ENCODE results near the gene FASTK. TPM values are rescaled to one million over a fixed set of nuclear protein-coding genes. Genes with fewer than 3 reads are reported as not detected.

FASTK gene
- total RNA-seq, 1 donor from 2014 or later: 56.1 TPM

DNA sequence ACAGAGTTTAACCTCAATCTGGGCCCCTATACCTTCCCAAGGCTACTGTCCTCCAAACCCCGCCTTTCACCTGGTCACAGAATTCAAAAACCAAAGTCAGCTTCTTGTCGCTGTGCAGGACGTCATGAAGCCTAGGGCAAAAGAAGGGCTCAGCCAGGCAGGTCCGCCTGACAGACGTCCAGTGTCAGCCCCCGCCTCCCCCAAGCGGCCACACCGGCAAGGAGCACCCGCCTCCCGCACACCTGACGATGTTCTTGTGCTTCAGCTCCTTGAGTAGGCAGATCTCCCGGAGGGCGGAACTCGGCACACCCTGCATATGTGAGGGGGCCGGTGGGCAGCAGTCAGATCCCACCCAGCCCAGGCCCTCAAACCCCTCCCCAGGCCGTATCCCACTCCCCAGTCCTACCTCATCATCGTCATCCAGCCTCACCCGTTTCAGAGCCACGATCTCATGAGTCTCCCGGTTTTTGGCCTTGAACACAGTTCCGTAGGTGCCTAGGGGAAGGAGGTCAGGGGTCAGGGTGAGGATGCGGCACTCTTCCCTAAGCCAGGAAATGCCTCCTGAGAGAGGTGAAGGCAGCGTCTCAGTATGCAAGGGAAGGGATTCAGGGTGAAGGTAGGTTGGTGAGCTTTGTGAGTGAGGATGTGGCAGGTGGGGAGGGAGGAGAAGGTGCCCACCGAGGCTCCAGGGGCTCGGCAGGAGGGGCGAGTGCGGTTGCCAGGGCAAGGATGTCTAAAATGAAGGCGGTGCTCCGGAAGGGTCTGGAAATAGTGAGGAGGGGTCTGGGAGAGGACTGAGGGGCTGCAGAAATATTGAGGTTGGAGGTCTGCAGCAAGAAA, 23.7 kb downstream of the FASTK start:
- Mint-ChIP-seq H3K36me3 (ENCODE audit: low read depth, unreplicated experiment) (peaks cover 18% of the 10 kb centered on the region), H3K9me3 (ENCODE audit: unreplicated experiment) (peaks cover 1% of the 10 kb centered on the region), H3K4me3 (ENCODE audit: unreplicated experiment) (peak overlapping the region; percentile 94), H3K27ac (ENCODE audit: unreplicated experiment) (peak overlapping the region; percentile 87), H3K27me3 (ENCODE audit: low read depth, unreplicated experiment) (peaks cover 10% of the 10 kb centered on the region), H3K4me1 (ENCODE audit: low read depth, unreplicated experiment) (peaks cover 29% of the 10 kb centered on the region)
- H3K4me3 ChIP-seq (ENCODE audit: insufficient read depth, low read depth, low read length): peak overlapping the region; percentile 80
- peaks cover 36% of the 10 kb centered on the region for H3K4me1 ChIP-seq (ENCODE audit: insufficient read depth, low read length)
- DNase-seq (ENCODE audit: low read depth) (no peak), FAIRE-seq (no peak)
- no peaks in the 10 kb centered on the region for H3K27me3 ChIP-seq (ENCODE audit: insufficient read depth, low read length)
- peaks cover 22% of the 10 kb centered on the region for H3K79me2 ChIP-seq (ENCODE audit: insufficient read depth, low read length)
- H3K27ac ChIP-seq (ENCODE audit: low read depth, low read length): no peak overlapping the region
- TF ChIP-seq EZH2 (IDR thresholded peaks at IDR 0.05; ENCODE audit: insufficient read depth, low read length): no peak
- TF ChIP-seq, protein P1, sequence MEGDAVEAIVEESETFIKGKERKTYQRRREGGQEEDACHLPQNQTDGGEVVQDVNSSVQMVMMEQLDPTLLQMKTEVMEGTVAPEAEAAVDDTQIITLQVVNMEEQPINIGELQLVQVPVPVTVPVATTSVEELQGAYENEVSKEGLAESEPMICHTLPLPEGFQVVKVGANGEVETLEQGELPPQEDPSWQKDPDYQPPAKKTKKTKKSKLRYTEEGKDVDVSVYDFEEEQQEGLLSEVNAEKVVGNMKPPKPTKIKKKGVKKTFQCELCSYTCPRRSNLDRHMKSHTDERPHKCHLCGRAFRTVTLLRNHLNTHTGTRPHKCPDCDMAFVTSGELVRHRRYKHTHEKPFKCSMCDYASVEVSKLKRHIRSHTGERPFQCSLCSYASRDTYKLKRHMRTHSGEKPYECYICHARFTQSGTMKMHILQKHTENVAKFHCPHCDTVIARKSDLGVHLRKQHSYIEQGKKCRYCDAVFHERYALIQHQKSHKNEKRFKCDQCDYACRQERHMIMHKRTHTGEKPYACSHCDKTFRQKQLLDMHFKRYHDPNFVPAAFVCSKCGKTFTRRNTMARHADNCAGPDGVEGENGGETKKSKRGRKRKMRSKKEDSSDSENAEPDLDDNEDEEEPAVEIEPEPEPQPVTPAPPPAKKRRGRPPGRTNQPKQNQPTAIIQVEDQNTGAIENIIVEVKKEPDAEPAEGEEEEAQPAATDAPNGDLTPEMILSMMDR (IDR thresholded peaks at IDR 0.05; ENCODE audit: insufficient read depth, low read depth, low read length): no peak
- no peaks in the 10 kb centered on the region for H3K9me3 ChIP-seq (ENCODE audit: insufficient read depth, low read depth, low read length)
- peak overlapping the region; percentile 91 for H3K4me2 ChIP-seq (ENCODE audit: low read length)
- peak overlapping the region; percentile 65 for H3K9ac ChIP-seq (ENCODE audit: low read length)
- H4K20me1 ChIP-seq (ENCODE audit: insufficient read depth, low read length): peaks cover 35% of the 10 kb centered on the region
- peak overlapping the region; percentile 83 for H2AFZ ChIP-seq (ENCODE audit: low read depth, low read length)
- no peaks in the 10 kb centered on the region for H3K36me3 ChIP-seq (ENCODE audit: insufficient read depth, low read length)

DNA sequence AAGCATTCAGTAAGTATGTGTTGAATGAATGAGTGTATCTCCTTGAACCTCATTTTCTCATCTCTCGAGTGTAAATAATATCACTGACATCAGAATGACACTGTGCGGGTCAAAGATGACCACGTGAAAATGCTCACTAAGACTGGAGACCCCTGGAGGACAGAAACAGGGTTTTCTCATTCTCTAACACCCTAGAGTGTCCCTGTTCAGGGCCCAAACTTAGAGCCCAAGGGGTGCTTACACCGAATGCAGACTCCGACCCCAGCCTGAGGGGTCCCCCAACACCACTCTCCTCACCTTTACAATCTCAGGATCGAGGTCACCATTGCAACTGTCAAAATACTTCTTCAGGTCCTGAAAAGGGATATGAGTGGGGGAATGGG, 24.3 kb downstream of the FASTK start:
- no peak overlapping the region for H3K9ac ChIP-seq (ENCODE audit: low read length)
- peaks cover 18% of the 10 kb centered on the region for H3K36me3 Mint-ChIP-seq (ENCODE audit: low read depth, unreplicated experiment)
- H3K4me1 Mint-ChIP-seq (ENCODE audit: low read depth, unreplicated experiment): peaks cover 23% of the 10 kb centered on the region
- H3K79me2 ChIP-seq (ENCODE audit: insufficient read depth, low read length): peaks cover 16% of the 10 kb centered on the region
- no peak overlapping the region for H2AFZ ChIP-seq (ENCODE audit: low read depth, low read length)
- DNase-seq (ENCODE audit: low read depth): no peak
- peak overlapping the region; percentile 94 for H3K4me3 Mint-ChIP-seq (ENCODE audit: unreplicated experiment)
- no peaks in the 10 kb centered on the region for H3K36me3 ChIP-seq (ENCODE audit: insufficient read depth, low read length)
- peaks cover 10% of the 10 kb centered on the region for H3K27me3 Mint-ChIP-seq (ENCODE audit: low read depth, unreplicated experiment)
- H3K27me3 ChIP-seq (ENCODE audit: insufficient read depth, low read length): no peaks in the 10 kb centered on the region
- TF ChIP-seq EZH2 (IDR thresholded peaks at IDR 0.05; ENCODE audit: insufficient read depth, low read length): no peak
- TF ChIP-seq, protein P1 (IDR thresholded peaks at IDR 0.05; ENCODE audit: insufficient read depth, low read depth, low read length): no peak
- H3K4me1 ChIP-seq (ENCODE audit: insufficient read depth, low read length): peaks cover 30% of the 10 kb centered on the region
- H4K20me1 ChIP-seq (ENCODE audit: insufficient read depth, low read length): peaks cover 32% of the 10 kb centered on the region
- FAIRE-seq: no peak
- no peak overlapping the region for H3K27ac ChIP-seq (ENCODE audit: low read depth, low read length)
- H3K27ac Mint-ChIP-seq (ENCODE audit: unreplicated experiment): peak overlapping the region; percentile 87
- peak overlapping the region; percentile 91 for H3K4me2 ChIP-seq (ENCODE audit: low read length)
- H3K9me3 ChIP-seq (ENCODE audit: insufficient read depth, low read depth, low read length): no peaks in the 10 kb centered on the region
- peaks cover 1% of the 10 kb centered on the region for H3K9me3 Mint-ChIP-seq (ENCODE audit: unreplicated experiment)
- H3K4me3 ChIP-seq (ENCODE audit: insufficient read depth, low read depth, low read length): no peak overlapping the region

DNA sequence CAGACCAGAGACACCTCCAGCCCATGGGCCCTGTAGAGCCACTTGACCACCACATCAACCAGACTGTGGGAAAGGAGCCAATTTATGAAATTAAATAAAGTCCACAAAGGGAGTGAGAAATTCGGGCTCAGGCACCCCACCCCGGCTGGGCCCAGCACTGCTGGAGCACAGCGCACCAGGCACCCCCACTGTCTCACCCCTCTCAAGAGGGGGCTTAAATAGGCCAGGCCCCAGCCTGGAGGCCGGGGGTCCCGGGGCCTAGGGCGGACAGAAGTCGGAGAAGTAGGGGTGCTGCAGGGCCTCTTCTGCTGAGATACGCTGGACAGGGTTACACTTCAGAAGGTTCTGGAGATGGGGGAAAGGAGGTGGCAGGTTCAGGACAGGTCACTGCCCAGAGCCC, 26.9 kb downstream of the FASTK start:
- H3K4me2 ChIP-seq (ENCODE audit: low read length): no peak overlapping the region
- H3K27ac ChIP-seq (ENCODE audit: low read depth, low read length): no peak overlapping the region
- peaks cover 5% of the 10 kb centered on the region for H3K27me3 ChIP-seq (ENCODE audit: insufficient read depth, low read length)
- H3K9ac ChIP-seq (ENCODE audit: low read length): no peak overlapping the region
- DNase-seq (ENCODE audit: low read depth) (no peak), FAIRE-seq (no peak)
- no peak for TF ChIP-seq EZH2 (IDR thresholded peaks at IDR 0.05; ENCODE audit: insufficient read depth, low read length)
- TF ChIP-seq, protein P1 (IDR thresholded peaks at IDR 0.05; ENCODE audit: insufficient read depth, low read depth, low read length): no peak
- Mint-ChIP-seq H3K27ac (ENCODE audit: unreplicated experiment) (no peak overlapping the region), H3K4me3 (ENCODE audit: unreplicated experiment) (no peak overlapping the region), H3K4me1 (ENCODE audit: low read depth, unreplicated experiment) (peaks cover 15% of the 10 kb centered on the region), H3K27me3 (ENCODE audit: low read depth, unreplicated experiment) (peaks cover 18% of the 10 kb centered on the region), H3K9me3 (ENCODE audit: unreplicated experiment) (peaks cover 1% of the 10 kb centered on the region), H3K36me3 (ENCODE audit: low read depth, unreplicated experiment) (peaks cover 21% of the 10 kb centered on the region)
- no peaks in the 10 kb centered on the region for H3K36me3 ChIP-seq (ENCODE audit: insufficient read depth, low read length)
- peaks cover 17% of the 10 kb centered on the region for H3K4me1 ChIP-seq (ENCODE audit: insufficient read depth, low read length)
- H2AFZ ChIP-seq (ENCODE audit: low read depth, low read length): no peak overlapping the region
- peaks cover 27% of the 10 kb centered on the region for H4K20me1 ChIP-seq (ENCODE audit: insufficient read depth, low read length)
- no peak overlapping the region for H3K4me3 ChIP-seq (ENCODE audit: insufficient read depth, low read depth, low read length)
- no peaks in the 10 kb centered on the region for H3K9me3 ChIP-seq (ENCODE audit: insufficient read depth, low read depth, low read length)
- no peaks in the 10 kb centered on the region for H3K79me2 ChIP-seq (ENCODE audit: insufficient read depth, low read length)

Measured in astrocyte (in vitro differentiated cells and primary cell).